OCI-LY1 (cell line): ENCODE results near the gene KCTD3.

Experiments used
- H2AFZ ChIP-seq: fragments of 200-600 bp; sonication (generic), shearing (Covaris generic); 2 replicates; pipeline ENCODE4 v1.6.0; 2014; ENCODE audit warnings: antibody characterized with exemption, mild to moderate bottlenecking, low read length
- H3F3A ChIP-seq: fragments of 200-600 bp; sonication (generic), shearing (Covaris generic); 2 replicates; pipeline ENCODE4 v1.6.0; 2014; ENCODE audit warnings: mild to moderate bottlenecking, antibody characterized with exemption, low read length, moderate library complexity; ENCODE audit not compliant: insufficient read depth
- H3K27ac ChIP-seq: fragments of 200-600 bp; sonication (generic); 2 replicates; pipeline ENCODE4 v1.5.1; 2014; ENCODE audit warnings: low read length, mixed run types, mild to moderate bottlenecking, low read depth; ENCODE audit not compliant: poor library complexity, severe bottlenecking
- H3K27me3 ChIP-seq: fragments of 200-600 bp; sonication (generic); 2 replicates; pipeline ENCODE4 v1.6.0; 2014; ENCODE audit warnings: antibody characterized with exemption, mild to moderate bottlenecking, low read length, moderate library complexity; ENCODE audit not compliant: insufficient read depth
- H3K36me3 ChIP-seq: fragments of 200-600 bp; sonication (generic); 2 replicates; pipeline ENCODE4 v1.6.1; 2014; ENCODE audit warnings: mild to moderate bottlenecking, antibody characterized with exemption, low read length, moderate library complexity, mixed read lengths; ENCODE audit not compliant: insufficient read depth
- H3K4me1 ChIP-seq: fragments of 200-600 bp; sonication (generic); 2 replicates; pipeline ENCODE4 v1.5.1; 2014; ENCODE audit warnings: mild to moderate bottlenecking, low read length, moderate library complexity; ENCODE audit not compliant: insufficient read depth, severe bottlenecking
- H3K4me2 ChIP-seq: fragments of 200-600 bp; sonication (generic), shearing (Covaris generic); 2 replicates; pipeline ENCODE4 v1.6.1; 2014; ENCODE audit warnings: low read length
- H3K4me3 ChIP-seq: fragments of 200-600 bp; sonication (generic); 2 replicates; pipeline ENCODE4 v1.5.1; 2014; ENCODE audit warnings: low read length, low read depth, mild to moderate bottlenecking, mixed read lengths; ENCODE audit not compliant: poor library complexity, severe bottlenecking
- H3K79me2 ChIP-seq: fragments of 200-600 bp; shearing (Covaris generic); 2 replicates; pipeline ENCODE4 v1.6.1; 2016; ENCODE audit warnings: mixed run types, low read length, mixed read lengths; ENCODE audit not compliant: insufficient read depth
- H3K9ac ChIP-seq: fragments of 200-600 bp; sonication (generic), shearing (Covaris generic); 2 replicates; pipeline ENCODE4 v1.6.1; 2014; ENCODE audit warnings: mild to moderate bottlenecking, low read length, mixed read lengths
- H3K9me2 ChIP-seq: fragments of 200-600 bp; sonication (generic), shearing (Covaris generic); 2 replicates; pipeline ENCODE4 v1.6.1; 2014; ENCODE audit warnings: low read depth, mild to moderate bottlenecking, low read length, mixed read lengths
- H3K9me3 ChIP-seq: fragments of 200-600 bp; shearing (Covaris generic); 2 replicates; pipeline ENCODE4 v1.6.1; 2014; ENCODE audit warnings: low read length, mixed read lengths
- H4K20me1 ChIP-seq: fragments of 200-600 bp; sonication (generic), shearing (Covaris generic); 2 replicates; pipeline ENCODE4 v1.6.0; 2016; ENCODE audit warnings: mild to moderate bottlenecking, low read length; ENCODE audit not compliant: insufficient read depth
- EZH2 ChIP-seq: fragments of 200-600 bp; sonication (generic), shearing (Covaris generic); IDR thresholded peaks from 2 replicates; pipeline ENCODE4 v1.8.0; 2017; ENCODE audit warnings: borderline replicate concordance, mixed run types, mild to moderate bottlenecking, antibody characterized with exemption, low read length, moderate library complexity, mixed read lengths
- TF ChIP-seq, protein P1 (sequence below): fragments of 200-600 bp; sonication (generic), shearing (Covaris generic); IDR thresholded peaks from 2 replicates; pipeline ENCODE4 v1.5.1; 2017; ENCODE audit warnings: mild to moderate bottlenecking, antibody characterized with exemption, low read length, moderate library complexity, mixed read lengths

KCTD3 gene

DNA sequence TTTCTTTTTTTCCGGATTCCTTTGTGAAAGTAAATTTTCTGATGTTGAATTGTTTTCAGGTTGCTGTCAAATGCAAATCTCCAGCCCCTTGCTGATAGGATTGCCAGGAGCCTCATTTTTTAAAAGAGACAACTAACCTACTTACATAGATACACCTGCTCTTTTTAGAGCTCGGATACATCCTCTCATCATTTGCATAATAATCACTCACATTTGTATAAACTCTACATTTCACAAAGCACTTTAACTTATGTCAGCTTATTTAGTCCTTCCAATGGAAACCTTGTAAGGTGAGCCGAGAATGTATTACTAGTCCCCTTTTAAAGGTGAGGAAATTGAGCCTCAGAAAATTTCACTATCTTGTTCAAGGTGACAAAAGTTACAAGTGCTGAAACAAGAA lies 84.8 kb downstream of the KCTD3 start:
- Histone ChIP-seq H3K79me2 (no peaks in the 10 kb centered on the region), H3K9ac (no peak overlapping the region), H3K4me3 (no peak overlapping the region), H4K20me1 (no peaks in the 10 kb centered on the region), H3K27ac (no peak overlapping the region), H3K4me1 (no peaks in the 10 kb centered on the region), H3K4me2 (no peak overlapping the region), H2AFZ (no peak overlapping the region), H3F3A (no peaks in the 10 kb centered on the region), H3K9me2 (no peaks in the 10 kb centered on the region), H3K36me3 (no peaks in the 10 kb centered on the region), H3K27me3 (no peaks in the 10 kb centered on the region), H3K9me3 (no peaks in the 10 kb centered on the region)
- no peak for TF ChIP-seq EZH2
- TF ChIP-seq, protein P1, sequence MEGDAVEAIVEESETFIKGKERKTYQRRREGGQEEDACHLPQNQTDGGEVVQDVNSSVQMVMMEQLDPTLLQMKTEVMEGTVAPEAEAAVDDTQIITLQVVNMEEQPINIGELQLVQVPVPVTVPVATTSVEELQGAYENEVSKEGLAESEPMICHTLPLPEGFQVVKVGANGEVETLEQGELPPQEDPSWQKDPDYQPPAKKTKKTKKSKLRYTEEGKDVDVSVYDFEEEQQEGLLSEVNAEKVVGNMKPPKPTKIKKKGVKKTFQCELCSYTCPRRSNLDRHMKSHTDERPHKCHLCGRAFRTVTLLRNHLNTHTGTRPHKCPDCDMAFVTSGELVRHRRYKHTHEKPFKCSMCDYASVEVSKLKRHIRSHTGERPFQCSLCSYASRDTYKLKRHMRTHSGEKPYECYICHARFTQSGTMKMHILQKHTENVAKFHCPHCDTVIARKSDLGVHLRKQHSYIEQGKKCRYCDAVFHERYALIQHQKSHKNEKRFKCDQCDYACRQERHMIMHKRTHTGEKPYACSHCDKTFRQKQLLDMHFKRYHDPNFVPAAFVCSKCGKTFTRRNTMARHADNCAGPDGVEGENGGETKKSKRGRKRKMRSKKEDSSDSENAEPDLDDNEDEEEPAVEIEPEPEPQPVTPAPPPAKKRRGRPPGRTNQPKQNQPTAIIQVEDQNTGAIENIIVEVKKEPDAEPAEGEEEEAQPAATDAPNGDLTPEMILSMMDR = no peak

DNA sequence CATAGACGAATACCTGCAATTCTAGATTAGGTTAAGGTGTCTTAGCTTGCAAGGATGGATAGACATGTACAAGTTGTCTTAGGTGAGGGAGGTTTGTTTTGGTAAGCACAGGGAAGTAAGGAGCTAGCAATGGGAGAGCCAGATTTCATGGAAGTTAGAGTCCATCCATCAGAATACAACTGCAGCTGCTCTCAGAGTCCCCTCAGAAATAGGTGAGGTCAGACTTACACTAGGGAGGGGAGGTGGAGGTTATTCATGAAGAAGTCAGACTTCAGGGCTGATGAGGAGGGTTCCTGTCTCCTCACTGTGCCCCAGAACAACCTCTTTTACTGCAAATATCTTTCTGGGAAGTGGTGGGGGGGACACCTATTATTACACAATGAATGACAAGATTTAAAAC lies 85.3 kb downstream of the KCTD3 start:
- H3F3A ChIP-seq = no peaks in the 10 kb centered on the region
- H3K9ac ChIP-seq = no peak overlapping the region
- TF ChIP-seq EZH2 = no peak
- TF ChIP-seq, protein P1 = no peak
- H3K4me1 ChIP-seq = no peaks in the 10 kb centered on the region
- H3K9me3 ChIP-seq = no peaks in the 10 kb centered on the region
- no peak overlapping the region for H2AFZ ChIP-seq
- H3K79me2 ChIP-seq = no peaks in the 10 kb centered on the region
- no peaks in the 10 kb centered on the region for H4K20me1 ChIP-seq
- H3K36me3 ChIP-seq = no peaks in the 10 kb centered on the region
- H3K27me3 ChIP-seq = no peaks in the 10 kb centered on the region
- no peak overlapping the region for H3K4me2 ChIP-seq
- H3K4me3 ChIP-seq = no peak overlapping the region
- H3K9me2 ChIP-seq = no peaks in the 10 kb centered on the region
- H3K27ac ChIP-seq = no peak overlapping the region

DNA sequence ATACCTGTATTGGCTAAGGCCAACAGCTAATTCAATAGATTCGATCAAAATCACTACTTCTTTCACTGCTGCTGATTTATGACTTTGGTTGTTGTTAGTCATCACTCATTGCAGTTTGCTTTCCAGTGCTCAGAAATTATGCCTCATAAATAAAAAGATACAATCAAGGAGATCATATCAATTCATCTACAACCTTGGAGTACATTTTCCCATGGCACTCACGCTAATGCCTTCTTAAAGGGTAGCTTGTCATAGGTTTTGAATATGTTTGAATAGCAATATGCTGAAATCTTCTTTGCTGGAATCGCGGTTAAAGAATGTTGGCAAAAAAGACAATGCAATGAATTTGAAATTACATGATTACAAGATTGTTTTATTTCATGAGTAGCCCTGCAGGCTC lies 89.9 kb downstream of the KCTD3 start:
- Histone ChIP-seq H3K36me3 (no peaks in the 10 kb centered on the region), H3K27me3 (no peaks in the 10 kb centered on the region), H3F3A (no peaks in the 10 kb centered on the region), H3K4me3 (no peak overlapping the region), H3K9me3 (no peaks in the 10 kb centered on the region), H3K4me1 (no peaks in the 10 kb centered on the region), H2AFZ (no peak overlapping the region), H3K9me2 (no peaks in the 10 kb centered on the region), H3K79me2 (no peaks in the 10 kb centered on the region), H3K4me2 (no peak overlapping the region), H3K27ac (no peak overlapping the region), H4K20me1 (no peaks in the 10 kb centered on the region), H3K9ac (no peak overlapping the region)
- TF ChIP-seq, protein P1 = no peak
- TF ChIP-seq EZH2 = no peak
